Thyroid gland (tissue), 4 donors: ENCODE measurements around the gene HBD.

ENCODE experiments used
- POLR2A ChIP-seq, 2 donors: fragments of 450-650 bp; IDR thresholded peaks; one replicate each; pipeline ENCODE4 v1.6.1; 2017; ENCODE audit warnings: antibody characterized with exemption in 2 of 2, mild to moderate bottlenecking in 2 of 2, moderate library complexity in 1 of 2
- TF ChIP-seq, protein P1 (sequence below), 6 experiments: fragments of 200-600 bp in 3 of 6; fragments of 450-650 bp in 3 of 6; sonication (generic) in 3 of 6; IDR thresholded peaks; one replicate each; pipeline ENCODE4 v1.5.1; 2016 to 2019; ENCODE audit warnings: antibody characterized with exemption in 6 of 6, mild to moderate bottlenecking in 2 of 6, inconsistent platforms in 1 of 6, moderate library complexity in 1 of 6

DNA sequence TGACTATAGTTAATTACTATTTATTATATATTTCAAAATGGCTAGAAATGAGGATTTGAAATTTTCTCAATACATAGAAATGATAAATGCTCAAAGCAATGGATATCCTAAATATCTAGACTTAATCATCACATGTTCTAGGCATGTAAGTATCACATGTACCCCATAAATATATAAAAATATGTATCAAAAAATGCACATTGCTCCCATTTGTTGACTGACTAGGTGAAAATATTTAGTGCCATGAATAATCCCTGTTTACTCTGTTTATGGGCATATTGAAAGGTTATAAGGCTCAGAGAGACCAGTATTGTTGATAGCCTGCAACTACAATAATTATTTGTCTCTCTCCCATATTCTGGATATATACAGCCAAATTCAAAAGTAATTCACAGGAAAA, 32.3 kb upstream of the HBD start:
- TF ChIP-seq, protein P1, sequence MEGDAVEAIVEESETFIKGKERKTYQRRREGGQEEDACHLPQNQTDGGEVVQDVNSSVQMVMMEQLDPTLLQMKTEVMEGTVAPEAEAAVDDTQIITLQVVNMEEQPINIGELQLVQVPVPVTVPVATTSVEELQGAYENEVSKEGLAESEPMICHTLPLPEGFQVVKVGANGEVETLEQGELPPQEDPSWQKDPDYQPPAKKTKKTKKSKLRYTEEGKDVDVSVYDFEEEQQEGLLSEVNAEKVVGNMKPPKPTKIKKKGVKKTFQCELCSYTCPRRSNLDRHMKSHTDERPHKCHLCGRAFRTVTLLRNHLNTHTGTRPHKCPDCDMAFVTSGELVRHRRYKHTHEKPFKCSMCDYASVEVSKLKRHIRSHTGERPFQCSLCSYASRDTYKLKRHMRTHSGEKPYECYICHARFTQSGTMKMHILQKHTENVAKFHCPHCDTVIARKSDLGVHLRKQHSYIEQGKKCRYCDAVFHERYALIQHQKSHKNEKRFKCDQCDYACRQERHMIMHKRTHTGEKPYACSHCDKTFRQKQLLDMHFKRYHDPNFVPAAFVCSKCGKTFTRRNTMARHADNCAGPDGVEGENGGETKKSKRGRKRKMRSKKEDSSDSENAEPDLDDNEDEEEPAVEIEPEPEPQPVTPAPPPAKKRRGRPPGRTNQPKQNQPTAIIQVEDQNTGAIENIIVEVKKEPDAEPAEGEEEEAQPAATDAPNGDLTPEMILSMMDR (IDR thresholded peaks at IDR 0.05), result no peak
- TF ChIP-seq POLR2A (IDR thresholded peaks at IDR 0.05), result no peak
